GM18951 (cell line): ENCODE measurements around the gene ACSS1.

Source experiments
- POLR2A ChIP-seq: IDR thresholded peaks from 4 replicates; pipeline ENCODE4 v1.6.1; 2011; ENCODE audit warnings: mild to moderate bottlenecking; ENCODE audit not compliant: insufficient read length, insufficient read depth; ENCODE audit errors: extremely low read depth
- in situ Hi-C: fragments of 300-500 bp; cut with MboI; formaldehyde crosslinking; loops from one replicate; pipeline ENCODE4 v1.12.0; 2022; ENCODE audit warnings: low sequenced_read_pairs, mixed read lengths, inconsistent platforms; ENCODE audit not compliant: unreplicated experiment

The ACSS1 gene

GRCh38 chr20:25020901-25021301, 37.0 kb downstream of the ACSS1 start:
- no peak for TF ChIP-seq POLR2A
- in situ Hi-C loops, result no loop called here

GRCh38 chr20:25020345-25020744, 37.6 kb downstream of the ACSS1 start:
- no peak for TF ChIP-seq POLR2A
- in situ Hi-C loops, result no loop called here

GRCh38 chr20:25019381-25020155, 38.4 kb downstream of the ACSS1 start:
- TF ChIP-seq POLR2A, result no peak

GRCh38 chr20:25018841-25019240, 39.1 kb downstream of the ACSS1 start:
- in situ Hi-C loops, result no loop called here
- no peak for TF ChIP-seq POLR2A

More at GRCh38 chr20:25019381-25020155, 38.4 kb downstream of the ACSS1 start:
- in situ Hi-C loops, result no loop called here

GRCh38 chr20:25018425-25018824, 39.5 kb downstream of the ACSS1 start:
- in situ Hi-C loops, result no loop called here

GRCh38 chr20:25017257-25017803, 40.6 kb downstream of the ACSS1 start:
- in situ Hi-C loops, result no loop called here
- no peak for TF ChIP-seq POLR2A

More at GRCh38 chr20:25018425-25018824, 39.5 kb downstream of the ACSS1 start:
- TF ChIP-seq POLR2A, result no peak

- TF ChIP-seq POLR2A, result no peak
- in situ Hi-C loops, result no loop called here
Observed at GRCh38 chr20:25016471-25016870, 41.5 kb downstream of the ACSS1 start.

GRCh38 chr20:25015986-25016385, 42.0 kb downstream of the ACSS1 start:
- no peak for TF ChIP-seq POLR2A
- in situ Hi-C loops, result no loop called here

GRCh38 chr20:25014816-25015215, 43.1 kb downstream of the ACSS1 start:
- no peak for TF ChIP-seq POLR2A
- in situ Hi-C loops, result no loop called here

GRCh38 chr20:25013478-25014380, 44.2 kb downstream of the ACSS1 start:
- TF ChIP-seq POLR2A, result no peak
- in situ Hi-C loops, result no loop called here

- in situ Hi-C loops, result no loop called here
- TF ChIP-seq POLR2A, result no peak
Observed at GRCh38 chr20:25012616-25013189, 45.2 kb downstream of the ACSS1 start.

GRCh38 chr20:25011831-25012241, 46.1 kb downstream of the ACSS1 start:
- in situ Hi-C loops, result no loop called here
- no peak for TF ChIP-seq POLR2A

- in situ Hi-C loops, result no loop called here
- no peak for TF ChIP-seq POLR2A
Observed at GRCh38 chr20:25011261-25011660, 46.7 kb downstream of the ACSS1 start.
